GM12875 (cell line): ENCODE measurements around the gene ZDHHC16.

Experiments used
- H3K4me3 ChIP-seq: one replicate; pipeline ENCODE4 v1.5.1; 2011; ENCODE audit warnings: low read depth, low read length, control low read depth
- TF ChIP-seq, protein P1 (sequence below): IDR thresholded peaks from 2 replicates; pipeline ENCODE4 v1.5.1; 2011; ENCODE audit warnings: low read depth, mild to moderate bottlenecking, control low read depth, inconsistent platforms, low read length, moderate library complexity, borderline replicate concordance; ENCODE audit not compliant: insufficient read depth

Gene ZDHHC16

GRCh38 chr10:97481071-97481470 lies 35.1 kb downstream of the ZDHHC16 start:
- TF ChIP-seq, protein P1, sequence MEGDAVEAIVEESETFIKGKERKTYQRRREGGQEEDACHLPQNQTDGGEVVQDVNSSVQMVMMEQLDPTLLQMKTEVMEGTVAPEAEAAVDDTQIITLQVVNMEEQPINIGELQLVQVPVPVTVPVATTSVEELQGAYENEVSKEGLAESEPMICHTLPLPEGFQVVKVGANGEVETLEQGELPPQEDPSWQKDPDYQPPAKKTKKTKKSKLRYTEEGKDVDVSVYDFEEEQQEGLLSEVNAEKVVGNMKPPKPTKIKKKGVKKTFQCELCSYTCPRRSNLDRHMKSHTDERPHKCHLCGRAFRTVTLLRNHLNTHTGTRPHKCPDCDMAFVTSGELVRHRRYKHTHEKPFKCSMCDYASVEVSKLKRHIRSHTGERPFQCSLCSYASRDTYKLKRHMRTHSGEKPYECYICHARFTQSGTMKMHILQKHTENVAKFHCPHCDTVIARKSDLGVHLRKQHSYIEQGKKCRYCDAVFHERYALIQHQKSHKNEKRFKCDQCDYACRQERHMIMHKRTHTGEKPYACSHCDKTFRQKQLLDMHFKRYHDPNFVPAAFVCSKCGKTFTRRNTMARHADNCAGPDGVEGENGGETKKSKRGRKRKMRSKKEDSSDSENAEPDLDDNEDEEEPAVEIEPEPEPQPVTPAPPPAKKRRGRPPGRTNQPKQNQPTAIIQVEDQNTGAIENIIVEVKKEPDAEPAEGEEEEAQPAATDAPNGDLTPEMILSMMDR = no peak
- H3K4me3 ChIP-seq = no peak overlapping the region

DNA sequence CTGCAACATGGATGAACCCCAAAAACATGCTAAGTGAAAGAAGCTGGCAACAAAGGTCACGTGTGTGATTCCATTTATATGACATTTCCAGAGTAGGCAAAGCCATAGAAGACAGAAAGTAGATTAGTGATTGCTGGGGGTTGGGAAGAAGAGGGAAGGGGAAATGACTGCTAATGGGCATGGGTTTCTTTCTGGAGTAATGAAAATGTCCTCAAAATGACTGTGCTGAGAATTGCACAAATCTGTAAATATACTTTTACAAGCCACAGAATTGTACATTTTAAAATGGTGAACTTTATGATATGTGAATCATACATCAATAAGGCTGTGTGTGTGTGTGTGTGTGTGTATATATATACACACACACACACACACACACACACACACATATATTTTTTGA lies 36.4 kb downstream of the ZDHHC16 start:
- TF ChIP-seq, protein P1 = no peak
- H3K4me3 ChIP-seq = no peak overlapping the region

GRCh38 chr10:97483506-97483905 lies 37.5 kb downstream of the ZDHHC16 start:
- no peak overlapping the region for H3K4me3 ChIP-seq
- TF ChIP-seq, protein P1 = no peak

DNA sequence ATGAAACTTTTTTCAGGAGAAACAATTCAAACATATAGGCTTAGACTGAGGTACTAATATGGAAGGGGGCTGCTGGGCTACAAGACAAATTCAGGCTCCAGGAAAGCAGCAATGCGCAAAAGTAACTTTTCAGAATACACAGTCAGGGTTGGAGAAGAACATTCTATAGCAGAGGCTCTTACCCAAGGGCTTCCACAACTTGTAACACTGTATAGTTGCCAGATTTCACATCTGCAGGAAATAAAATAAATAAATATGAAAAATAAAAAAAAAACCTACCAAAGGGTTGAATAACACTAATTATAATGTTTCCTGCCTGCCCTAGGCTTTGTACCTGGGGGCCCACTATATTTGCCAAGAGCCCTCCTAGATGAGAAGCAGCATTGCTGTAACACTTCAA lies 37.9 kb downstream of the ZDHHC16 start:
- TF ChIP-seq, protein P1 = no peak

GRCh38 chr10:97485647-97486281 lies 39.8 kb downstream of the ZDHHC16 start:
- no peak overlapping the region for H3K4me3 ChIP-seq
- TF ChIP-seq, protein P1 = no peak

More for the DNA sequence above, 37.9 kb downstream of the ZDHHC16 start:
- H3K4me3 ChIP-seq = no peak overlapping the region

GRCh38 chr10:97490592-97490991 lies 44.6 kb downstream of the ZDHHC16 start:
- TF ChIP-seq, protein P1 = no peak
- H3K4me3 ChIP-seq = no peak overlapping the region

GRCh38 chr10:97494151-97494550 lies 48.2 kb downstream of the ZDHHC16 start:
- no peak overlapping the region for H3K4me3 ChIP-seq
- TF ChIP-seq, protein P1 = no peak
